GM19023 (cell line): ENCODE data around the gene LUC7L3.
"Not testable (repeated sequence)": the region's sequence is repeated elsewhere in the genome, so short reads cannot be mapped to it uniquely, and the experiment has no call there.

Experiments used
- ATAC-seq: cut with Tn5 transposase; IDR thresholded peaks from one replicate; pipeline ENCODE4 v1.9.1; 2021; ENCODE audit warnings: mild to moderate bottlenecking, moderate library complexity; ENCODE audit not compliant: unreplicated experiment

LUC7L3 gene, protein sequence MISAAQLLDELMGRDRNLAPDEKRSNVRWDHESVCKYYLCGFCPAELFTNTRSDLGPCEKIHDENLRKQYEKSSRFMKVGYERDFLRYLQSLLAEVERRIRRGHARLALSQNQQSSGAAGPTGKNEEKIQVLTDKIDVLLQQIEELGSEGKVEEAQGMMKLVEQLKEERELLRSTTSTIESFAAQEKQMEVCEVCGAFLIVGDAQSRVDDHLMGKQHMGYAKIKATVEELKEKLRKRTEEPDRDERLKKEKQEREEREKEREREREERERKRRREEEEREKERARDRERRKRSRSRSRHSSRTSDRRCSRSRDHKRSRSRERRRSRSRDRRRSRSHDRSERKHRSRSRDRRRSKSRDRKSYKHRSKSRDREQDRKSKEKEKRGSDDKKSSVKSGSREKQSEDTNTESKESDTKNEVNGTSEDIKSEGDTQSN

DNA sequence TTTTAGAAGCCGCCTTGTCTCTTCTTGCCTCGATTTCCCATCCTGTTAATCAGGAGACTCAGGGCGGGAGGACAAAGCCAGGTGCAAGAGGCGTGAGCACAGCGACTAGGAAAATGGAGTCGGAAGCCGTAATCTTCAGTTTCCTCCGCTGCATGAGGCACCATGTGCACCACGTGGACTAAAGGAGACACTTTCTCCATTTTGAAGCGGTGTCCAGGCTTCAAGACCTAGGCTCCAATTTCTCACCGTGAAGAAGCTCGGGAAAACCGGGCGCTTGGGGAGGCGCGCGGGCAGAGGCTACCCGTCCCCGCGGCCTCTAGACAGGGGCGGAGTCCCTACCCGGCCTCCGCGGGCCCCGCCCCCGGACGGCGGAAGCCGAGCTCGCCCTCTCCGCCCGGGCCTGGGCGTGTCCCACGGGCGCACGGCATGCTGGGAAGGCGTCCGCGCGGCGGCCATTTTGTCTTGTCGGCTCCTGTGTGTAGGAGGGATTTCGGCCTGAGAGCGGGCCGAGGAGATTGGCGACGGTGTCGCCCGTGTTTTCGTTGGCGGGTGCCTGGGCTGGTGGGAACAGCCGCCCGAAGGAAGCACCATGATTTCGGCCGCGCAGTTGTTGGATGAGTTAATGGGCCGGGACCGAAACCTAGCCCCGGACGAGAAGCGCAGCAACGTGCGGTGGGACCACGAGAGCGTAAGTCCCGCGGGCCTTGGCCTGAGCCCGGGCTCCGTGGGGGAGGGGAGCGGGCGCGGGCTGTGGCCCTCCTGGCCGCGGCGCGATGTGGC lies at the start of gene LUC7L3:
TSS of gene LUC7L3 (plus strand) at position 460 of the 780 bp plus-strand sequence. CDS start at position 590, 130 bp downstream.
- peak; percentile 94 for ATAC-seq

DNA sequence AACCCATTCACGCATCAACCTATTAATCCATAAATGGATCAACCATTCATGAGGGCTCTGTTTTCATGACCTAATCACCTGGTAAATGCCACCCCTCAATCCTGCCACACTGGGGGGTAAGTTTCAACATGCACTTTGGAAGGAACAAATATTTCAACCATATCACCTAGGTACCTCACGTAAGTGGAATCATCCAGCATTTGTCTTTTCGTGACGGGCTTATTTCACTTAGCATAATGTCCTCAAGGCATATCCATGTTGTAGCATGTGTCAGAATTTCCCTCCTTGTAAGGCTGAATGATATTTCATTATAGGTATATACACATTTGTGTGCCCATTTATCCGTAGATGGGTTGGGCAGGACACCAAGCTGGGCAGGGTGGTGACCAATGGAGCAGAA lies 47.3 kb upstream of the LUC7L3 start:
- no peak for ATAC-seq

DNA sequence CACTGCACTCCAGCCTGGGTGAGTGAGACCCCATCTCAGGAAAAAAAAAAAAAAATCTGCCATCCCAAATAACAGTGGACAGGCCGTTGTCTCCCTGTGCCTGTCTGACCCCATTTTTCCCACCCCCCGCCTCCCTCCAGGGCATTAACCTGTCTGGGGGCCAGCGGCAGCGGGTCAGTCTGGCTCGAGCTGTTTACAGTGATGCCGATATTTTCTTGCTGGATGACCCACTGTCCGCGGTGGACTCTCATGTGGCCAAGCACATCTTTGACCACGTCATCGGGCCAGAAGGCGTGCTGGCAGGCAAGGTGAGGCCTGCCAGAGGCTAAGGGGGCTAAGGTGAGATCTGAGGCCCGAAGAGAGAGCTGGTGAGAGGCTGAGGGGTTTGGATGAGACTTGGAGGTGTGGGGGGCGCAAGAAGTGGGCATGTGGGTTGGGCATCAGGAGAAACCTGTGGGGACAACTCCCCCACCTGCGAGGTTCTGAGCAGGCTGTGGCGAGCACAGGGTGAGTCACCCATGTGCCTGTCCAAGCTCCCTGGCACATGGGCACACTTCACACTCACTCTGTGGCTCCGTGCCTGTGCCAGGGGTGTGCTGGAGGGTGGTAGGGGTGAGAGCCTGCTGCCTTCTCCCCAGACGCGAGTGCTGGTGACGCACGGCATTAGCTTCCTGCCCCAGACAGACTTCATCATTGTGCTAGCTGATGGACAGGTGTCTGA lies 46.4 kb upstream of the LUC7L3 start:
- ATAC-seq, result no peak

DNA sequence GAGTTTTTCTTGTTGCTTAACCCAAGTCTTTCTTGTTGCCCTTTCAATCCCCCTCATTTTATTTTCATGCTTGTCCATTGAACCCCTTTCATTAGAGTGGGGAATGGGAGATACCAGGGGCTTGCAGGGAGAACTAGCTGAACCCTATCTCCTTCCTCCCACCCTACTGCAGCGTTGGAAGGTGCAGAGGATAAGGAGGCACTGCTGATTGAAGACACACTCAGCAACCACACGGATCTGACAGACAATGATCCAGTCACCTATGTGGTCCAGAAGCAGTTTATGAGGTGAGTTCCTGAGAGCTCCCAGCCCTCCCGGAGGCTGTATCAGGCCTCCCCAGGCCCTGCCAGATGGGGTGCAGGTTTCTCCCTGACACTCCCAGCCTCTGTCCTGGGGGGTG lies 44.2 kb upstream of the LUC7L3 start:
- ATAC-seq, result no peak

DNA sequence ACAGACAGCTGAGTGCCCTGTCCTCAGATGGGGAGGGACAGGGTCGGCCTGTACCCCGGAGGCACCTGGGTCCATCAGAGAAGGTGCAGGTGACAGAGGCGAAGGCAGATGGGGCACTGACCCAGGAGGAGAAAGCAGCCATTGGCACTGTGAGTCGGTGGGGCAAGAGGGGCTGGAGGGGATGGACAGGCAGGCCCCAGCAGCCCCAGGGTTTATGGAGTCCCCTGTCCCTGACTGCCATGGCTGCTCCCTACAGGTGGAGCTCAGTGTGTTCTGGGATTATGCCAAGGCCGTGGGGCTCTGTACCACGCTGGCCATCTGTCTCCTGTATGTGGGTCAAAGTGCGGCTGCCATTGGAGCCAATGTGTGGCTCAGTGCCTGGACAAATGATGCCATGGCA lies 43.8 kb upstream of the LUC7L3 start:
- ATAC-seq, result no peak

DNA sequence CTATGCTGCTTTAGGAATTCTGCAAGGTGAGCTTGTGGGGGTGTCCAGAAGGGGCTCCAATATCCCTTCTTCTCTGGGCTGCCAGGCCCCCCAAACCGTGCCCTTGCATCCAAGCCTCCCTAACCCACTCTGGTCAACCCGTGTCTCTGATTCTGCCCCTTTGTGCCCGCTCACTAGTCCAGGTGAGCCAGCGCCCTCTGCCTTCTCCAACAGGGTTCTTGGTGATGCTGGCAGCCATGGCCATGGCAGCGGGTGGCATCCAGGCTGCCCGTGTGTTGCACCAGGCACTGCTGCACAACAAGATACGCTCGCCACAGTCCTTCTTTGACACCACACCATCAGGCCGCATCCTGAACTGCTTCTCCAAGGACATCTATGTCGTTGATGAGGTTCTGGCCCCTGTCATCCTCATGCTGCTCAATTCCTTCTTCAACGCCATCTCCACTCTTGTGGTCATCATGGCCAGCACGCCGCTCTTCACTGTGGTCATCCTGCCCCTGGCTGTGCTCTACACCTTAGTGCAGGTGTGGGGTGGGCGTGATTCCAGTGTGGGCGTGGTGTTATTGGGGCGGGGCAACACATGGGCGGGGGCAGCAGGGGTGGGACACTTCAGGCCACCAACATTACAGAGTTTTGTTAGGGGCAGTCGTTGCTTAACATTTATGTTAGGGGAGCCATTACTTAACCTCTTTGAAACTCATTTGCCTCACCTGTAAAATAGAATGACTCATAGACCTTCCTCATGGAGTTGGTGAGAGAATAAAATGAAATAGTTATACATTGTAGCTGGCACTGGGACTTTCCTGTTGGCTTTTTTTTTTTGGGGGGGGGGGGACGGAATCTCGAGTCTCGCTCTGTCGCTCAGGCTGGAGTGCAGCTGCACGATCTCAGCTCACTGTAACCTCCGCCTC lies 43.1 kb upstream of the LUC7L3 start:
- ATAC-seq, result no peak

DNA sequence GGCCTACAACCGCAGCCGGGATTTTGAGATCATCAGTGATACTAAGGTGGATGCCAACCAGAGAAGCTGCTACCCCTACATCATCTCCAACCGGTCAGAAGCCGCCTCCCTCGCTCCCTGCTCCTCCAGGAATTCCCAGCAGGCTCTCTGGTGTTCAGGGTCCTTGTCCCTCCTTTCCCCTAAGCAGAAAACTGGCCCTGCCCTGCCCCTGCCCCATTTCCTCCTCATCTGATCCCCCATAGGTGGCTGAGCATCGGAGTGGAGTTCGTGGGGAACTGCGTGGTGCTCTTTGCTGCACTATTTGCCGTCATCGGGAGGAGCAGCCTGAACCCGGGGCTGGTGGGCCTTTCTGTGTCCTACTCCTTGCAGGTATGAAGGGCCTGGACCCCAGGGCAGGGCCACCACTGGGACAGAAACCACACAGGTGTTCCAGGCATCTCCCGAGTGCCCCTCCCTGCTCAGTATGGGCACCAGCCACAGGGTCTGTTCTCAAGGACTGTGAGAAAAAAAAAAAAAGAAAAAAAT lies 41.5 kb upstream of the LUC7L3 start:
- ATAC-seq, result no peak

DNA sequence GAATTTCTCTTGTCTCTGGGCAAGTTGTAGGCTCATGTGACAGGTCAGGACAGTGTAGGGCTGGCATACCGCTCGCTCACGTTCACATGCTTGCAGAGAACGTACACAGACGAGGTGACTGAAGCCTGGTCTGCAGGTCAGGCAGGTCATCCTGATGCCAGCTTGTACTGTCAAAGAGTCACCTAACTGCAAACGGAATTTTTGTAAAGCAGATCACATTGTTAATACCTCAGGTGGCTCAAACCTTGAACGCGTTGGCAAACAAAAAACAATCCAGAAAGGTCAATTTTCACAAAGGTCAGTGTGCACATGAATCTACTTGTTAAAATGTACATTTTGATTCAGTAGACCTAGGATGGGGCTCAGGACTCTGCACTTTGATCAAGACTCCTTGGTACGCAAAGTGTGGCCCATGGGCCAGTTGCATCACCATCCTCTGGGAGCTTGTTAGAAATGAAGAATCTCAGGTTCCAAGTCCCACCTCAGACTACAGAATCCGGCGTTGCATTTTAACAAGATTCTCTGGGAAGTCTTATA lies 40.3 kb upstream of the LUC7L3 start:
- ATAC-seq, result no peak

DNA sequence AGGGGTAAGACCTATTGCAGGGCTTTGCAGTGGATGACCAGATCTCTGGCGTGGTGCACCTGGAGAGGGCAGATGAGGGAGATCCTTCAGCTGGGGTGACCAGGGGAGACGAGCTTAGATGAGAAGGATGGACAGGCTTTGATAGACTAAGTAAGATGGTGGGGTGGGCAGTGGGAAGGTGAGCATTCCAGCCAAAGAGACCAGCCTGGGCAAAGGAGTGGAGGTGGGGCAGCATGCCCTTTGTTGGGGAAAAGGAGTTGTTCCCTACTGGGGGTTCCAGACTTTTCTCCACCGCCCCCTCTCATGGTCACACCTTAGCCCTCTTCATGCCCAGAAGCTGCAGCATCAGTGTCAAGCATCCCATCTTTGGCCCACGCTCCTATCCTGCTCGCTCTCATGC lies 39.3 kb upstream of the LUC7L3 start:
- no peak for ATAC-seq

DNA sequence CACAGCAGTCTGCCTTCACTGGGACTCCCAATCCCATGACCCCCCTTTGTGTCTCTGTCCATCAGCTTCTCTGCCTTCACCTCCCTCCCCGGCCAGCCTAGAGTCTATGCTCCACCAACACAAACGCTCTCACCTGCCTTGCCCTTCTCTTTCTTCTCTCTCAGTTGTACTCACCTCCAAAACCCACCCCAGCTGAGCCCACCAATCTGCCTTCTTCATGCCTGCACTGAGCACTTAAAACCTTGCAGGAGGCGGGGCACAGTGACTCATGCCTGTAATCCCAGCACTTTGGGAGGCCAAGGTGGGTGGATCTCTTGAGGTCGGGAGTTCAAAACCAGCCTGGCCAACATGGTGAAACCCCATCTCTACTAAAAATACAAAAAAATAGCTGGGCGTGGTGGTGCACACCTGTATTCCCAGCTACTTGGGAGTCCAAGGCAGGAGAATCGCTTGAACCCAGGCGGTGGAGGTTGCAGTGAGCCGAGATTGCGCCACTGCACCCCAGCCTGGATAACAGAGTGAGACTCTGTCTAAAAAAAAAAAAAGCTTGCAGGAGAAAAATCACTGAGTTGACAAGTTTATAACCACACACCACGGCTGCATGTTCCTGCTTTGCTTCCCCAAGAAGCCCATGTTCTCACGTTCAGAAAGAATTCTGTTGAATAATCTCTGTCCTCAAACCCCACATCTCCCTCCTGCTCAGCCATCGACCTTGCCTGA lies 38.7 kb upstream of the LUC7L3 start:
- not testable (repeated sequence) for ATAC-seq

DNA sequence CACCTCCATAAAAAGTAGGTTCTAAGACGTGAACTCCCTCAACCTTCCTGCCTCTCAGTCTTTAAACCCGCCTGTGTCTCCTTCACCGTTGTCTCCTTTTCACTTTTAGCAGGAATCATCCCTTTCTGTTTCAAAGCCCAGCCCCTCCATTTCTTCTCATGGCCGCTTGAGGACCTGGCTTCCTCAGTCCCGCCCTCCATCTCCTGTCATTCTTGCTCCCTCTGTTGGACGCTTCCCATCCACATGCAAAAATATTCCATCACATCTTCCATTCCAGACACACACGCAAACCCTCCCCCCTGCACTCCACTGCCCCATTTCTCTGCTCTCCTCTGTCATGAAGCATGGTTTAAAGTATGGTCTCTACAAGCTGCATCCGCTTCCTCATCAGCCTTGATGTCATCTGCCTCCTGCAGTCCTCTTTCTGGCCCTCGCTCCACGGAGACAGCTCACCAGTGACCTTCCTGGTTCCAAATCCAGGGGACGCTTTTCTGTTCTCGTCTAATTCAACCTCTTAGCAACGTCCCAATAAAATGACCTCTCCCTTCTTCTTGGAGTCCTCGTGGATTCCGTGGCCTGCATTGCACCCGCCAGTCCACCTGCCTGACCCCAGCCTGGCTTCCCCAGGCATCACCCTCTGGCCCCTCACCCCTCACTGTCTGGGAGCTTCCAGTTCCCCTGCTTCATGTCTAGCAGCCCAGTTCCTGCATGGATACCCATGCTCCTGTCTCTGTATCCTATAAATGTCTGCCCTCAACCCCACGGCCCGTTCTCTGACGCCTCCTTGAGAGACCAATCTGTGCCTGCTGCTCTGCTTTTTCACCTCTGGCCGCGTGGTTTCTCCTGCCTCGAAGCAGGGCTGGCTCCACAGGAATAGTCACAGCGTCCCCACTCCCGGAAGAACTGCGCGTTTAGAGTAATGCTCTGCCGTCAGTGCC lies 37.9 kb upstream of the LUC7L3 start:
- ATAC-seq, result no peak

DNA sequence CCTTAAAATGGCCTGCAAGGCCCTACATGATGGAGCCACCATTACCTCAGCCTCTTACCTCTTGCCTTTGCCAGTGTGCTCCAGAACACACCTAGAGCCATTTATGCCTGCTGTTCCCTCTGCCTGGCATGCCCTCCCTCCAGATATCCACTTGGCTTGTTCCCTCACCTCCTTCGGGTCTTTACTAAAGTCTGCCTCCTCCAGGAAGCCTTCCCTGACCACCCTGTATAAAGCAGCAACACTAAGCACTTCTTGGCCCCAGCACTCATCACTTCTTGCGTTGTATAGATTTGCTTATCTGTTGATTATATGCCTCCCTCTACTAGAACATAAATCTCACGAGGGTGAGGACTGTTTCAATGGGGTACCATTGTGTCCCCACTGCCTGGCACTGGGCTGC lies 37.0 kb upstream of the LUC7L3 start:
- no peak for ATAC-seq

DNA sequence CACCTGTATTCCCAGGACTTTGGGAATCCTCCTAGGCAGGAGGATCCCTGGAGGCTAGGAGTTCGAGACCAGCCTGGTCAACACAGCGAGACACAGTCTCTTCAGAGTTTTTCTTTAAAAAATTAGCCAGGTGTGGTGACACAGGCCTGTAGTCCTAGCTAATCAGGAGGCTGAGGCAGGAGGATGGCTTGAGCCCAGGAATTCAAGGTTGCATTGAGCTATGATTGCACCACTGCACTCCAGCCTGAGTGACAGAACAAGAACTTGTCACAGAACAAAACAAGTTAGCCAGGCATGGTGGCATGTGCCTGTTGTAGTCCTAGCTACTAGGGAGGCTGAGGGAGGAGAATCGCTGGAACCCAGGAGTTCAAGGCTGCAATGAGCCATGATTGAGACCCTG lies 36.5 kb upstream of the LUC7L3 start:
- no peak for ATAC-seq

DNA sequence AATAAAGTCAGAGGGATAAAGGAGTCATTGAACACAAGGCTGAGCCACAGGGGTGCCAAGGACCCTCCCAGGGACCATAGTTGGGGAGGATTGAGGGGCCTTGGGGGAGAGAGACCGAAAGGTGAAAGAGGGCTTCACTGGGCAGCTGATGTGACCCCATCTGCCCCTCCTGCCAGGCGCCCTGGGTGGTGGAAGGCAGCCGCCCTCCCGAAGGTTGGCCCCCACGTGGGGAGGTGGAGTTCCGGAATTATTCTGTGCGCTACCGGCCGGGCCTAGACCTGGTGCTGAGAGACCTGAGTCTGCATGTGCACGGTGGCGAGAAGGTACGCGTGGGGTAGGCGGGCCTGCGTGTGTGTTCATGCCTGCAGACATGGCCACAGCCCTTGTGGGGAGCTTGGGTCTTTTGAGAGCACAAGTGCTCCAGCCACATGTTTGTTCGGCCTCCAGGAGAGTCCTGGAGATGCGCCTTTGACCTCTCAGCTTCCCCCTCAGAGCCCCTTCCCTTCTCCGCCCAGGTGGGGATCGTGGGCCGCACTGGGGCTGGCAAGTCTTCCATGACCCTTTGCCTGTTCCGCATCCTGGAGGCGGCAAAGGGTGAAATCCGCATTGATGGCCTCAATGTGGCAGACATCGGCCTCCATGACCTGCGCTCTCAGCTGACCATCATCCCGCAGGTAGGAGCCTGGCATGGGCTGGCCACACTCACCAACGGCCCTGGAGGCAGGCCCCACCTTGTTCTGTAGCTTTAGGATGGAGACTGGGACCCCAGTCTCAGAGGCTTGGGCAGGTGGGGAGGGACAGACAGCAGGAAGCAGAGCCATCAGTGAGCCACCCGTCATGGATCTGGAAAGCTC lies 35.7 kb upstream of the LUC7L3 start:
- ATAC-seq, result no peak

DNA sequence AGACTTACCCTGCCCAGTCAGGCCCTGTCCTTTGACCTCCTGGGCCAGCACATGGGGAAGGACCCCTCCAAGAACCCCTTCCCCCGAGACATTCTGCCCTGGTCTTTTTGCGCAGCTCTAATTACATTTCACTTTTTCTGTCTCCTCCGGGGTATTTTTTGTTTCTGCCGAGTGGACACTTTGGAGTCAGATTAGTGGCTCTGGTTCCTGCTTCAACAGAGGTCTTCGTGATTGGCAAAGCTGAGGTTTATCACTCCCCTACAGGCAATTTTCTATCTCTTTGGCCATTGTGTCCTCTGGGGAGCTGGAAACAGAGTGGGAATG lies 35.2 kb upstream of the LUC7L3 start:
- no peak for ATAC-seq

DNA sequence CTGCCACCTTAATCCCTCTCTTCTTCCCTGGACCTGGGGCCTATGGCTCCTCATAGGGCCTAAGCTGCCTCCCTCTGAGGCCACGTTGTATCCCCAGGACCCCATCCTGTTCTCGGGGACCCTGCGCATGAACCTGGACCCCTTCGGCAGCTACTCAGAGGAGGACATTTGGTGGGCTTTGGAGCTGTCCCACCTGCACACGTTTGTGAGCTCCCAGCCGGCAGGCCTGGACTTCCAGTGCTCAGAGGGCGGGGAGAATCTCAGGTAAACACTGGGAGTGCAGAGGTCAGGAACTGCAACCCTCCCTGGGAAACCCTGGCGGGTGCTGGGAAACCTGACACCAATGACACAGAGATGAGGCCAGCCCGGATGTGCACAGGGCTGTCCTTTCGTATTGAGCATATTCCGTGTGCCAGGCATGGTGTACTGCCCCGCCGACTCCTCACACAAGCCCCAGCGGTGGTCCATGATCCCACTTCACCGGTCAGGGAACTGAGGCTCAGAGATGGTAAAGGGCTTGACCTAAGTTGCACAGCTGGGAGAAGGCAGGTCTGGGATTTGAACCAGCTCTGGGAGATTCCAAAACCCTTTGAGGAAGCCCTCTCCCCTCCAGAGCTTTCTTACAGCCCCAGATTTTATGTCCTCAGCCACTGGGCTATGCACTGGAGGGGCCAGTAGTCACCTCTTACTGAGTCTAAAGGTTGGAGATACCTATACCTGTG lies 34.6 kb upstream of the LUC7L3 start:
- no peak for ATAC-seq

DNA sequence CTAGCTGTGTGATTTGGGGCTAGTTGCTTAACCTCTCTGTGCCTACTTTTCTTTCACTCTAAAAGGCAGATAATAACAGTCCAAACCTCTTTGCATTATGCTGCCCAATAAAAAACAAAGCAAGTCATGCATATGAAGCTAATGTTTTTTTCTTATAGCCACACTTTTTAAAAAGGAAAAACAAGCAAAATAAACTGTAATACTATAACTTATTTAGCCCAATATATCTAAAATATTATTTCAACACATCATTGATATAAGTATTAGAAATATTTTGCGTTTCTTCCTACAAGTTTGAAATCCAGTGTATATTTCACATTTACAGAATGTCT lies 34.1 kb upstream of the LUC7L3 start:
- ATAC-seq, result no peak
